ENCODE data around the gene FHAD1.
"Not testable (repeated sequence)": the region's sequence is repeated elsewhere in the genome, so short reads cannot be mapped to it uniquely, and the experiment has no call there.

FHAD1 gene

DNA sequence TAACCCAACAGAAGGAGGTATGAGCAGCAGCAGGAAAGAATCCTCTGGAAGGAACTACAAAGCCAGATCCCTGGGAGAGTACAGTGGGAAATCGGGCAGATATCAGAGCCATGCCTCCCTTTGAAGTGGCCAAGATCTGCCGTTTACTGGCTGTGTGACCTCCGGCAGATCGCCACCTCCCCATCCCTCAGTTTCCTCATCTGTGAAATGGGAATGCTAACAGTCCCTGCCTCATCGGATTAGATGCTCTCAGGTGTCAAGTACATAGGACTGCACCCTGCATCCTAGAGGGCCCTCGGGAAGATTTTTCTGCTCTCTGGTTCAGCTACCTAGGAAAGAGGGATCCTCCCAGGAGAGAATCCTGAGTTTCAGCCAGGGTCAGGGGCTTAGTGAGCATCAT is 102.1 kb downstream of the FHAD1 start:
- DNase-seq: no peak

DNA sequence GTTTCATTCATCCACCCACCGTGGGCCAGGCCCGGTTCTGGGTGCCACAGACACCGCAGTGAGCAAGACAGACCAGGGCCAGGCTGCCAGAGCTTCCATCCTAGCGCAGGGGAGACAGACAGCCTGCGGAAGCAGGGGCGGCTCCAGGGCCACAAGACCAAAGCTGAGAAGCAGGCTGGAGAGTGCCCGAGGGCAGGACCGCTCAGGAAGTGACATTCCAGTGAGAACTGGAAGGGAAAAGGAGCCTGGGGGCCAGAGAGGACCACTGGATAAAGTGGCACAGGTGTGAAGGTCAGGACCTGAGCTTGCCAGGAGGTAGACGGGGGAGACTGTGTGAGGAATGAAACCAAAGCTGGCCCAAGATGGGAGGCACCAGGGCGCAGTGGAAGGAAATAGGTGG is 103.1 kb downstream of the FHAD1 start:
- DNase-seq: no peak

DNA sequence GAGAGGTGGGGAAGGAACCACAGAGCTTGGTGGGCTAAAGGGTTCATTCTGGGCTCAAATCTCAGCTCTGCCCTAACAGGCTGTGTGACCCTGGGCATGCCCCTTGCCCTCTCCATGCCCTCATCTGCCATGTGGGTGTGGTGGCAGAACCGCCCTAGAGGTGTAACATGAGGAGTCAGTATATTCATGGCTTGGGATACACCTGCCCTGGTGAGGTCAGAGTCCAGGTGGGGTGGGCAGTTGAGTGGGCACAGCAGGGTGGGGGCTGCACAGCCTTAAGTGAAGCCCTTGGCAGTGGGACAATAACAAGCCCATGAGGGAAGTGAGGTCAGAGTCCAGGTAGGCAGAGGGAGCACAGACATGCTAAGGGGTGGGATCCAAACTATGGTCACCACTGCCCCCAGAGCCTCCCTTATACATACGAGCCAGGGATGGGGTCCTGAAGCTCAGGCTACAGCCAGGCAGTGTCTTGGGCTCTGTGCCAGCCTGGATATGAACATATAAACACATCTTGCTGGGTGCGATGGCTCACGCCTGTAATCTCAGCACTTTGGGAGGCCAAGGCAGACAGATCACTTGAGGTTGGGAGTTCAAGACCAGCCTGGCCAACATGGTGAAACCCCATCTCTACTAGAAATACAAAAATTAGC is 103.7 kb downstream of the FHAD1 start:
- no peak for DNase-seq

DNA sequence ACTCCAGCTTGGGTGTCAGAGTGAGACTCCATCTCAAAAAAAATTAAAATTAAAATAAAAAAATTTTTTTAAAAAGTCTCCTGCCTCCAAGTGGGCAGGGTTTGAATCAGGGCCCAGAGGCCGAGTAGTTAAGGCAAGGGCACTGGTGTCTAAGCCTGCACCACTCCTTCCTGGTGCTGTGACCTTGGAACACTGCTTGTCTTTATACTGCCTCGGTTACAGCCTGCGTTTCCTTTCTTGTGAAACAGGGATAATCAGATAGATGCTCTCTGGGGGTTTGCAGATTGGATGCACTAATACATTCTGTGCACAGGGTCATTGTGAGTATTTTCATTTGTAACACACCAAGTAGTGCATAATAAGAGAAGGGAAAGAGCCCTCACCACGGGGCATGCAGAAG is 104.3 kb downstream of the FHAD1 start:
- DNase-seq: no peak

DNA sequence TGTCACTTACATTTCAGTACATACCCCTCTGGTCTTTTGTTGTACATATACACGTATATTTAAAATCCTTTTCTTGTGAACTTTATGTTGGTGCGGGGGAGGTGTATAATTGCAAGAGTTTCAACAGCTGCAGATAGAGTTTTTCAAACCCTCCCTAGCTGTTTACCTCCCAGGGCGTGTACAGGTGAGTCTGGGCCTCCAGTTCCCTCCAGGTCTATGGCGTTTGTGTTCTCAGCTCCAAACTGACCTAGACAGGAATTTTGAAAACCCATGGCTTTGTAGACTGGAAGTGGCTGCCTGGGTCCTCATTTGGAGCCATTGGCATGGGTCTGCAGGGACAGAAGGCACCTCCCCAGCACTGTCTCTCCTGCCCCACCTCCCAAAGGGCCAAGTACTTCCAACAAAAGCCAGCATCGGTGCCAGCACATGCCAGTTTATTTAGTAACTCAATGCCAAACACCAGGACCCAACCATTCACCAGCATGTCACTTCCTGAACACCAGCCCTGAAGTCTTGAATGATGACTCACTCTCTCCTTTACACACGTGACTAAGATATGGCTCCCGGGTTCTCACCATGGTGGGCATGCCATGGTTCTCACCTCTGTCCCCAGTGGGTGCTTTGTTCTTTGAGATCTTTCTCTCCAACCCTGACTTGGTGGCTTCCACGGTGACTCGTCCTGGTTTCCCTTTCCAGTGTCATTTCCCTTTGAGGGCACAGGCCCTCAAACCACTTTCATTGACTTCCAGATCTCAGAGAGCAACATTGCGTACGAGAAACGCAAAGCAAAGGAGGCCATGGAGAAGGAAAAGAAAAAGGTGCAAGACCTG is 105.3 kb downstream of the FHAD1 start:
- DNase-seq: no peak

DNA sequence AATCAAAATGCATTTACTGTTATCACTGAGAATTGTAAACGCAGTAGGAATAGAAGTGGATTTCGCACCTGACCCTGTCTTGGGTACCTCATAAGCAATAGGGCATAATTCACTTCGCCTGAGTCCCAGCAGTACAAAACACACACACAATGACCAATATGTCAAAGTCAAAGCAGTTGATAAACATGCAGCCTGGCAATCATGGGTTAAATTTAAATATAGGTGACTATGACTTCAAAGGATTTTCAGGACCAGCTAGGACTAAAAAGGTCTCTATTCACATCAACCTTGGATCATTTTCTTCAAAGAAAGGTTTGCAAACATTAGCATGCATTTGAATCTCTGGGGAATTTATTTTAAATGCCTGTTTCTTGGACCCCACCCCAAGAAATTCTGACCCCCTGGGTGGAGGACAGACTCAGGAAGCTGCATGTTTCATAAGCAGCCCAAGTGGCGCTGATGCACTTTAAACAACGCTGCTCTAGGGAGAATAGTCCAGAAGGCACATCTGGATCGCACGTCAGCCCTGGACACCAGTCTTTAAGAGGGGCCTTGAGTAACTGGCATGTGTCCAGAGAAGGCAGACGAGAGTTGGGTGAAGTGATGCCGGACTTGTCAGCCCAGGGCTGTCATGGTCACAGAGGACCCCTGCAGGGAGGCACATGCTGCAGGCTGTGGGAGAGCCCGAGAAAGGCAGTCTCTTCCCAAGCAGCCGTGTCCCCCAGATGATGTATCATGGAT is 107.0 kb downstream of the FHAD1 start:
- DNase-seq: no peak

DNA sequence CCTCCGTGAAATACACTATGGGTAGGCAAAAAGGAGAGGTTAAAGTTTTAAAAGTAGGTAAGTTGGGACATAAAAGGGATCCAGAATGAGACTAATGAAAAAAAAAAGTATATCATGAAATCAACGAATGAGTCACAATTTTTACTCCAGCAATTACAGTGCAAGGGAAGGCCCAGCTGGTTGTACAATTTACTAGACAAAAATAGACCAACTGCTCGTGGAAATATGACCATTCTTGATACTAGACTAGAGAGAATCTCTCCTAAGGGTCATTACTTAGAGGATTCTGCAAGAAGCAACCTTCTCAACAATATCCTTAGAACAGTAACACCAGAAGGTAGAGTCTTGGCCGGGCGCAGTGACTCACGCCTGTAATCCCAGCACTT is 107.5 kb downstream of the FHAD1 start:
- DNase-seq: no peak

DNA sequence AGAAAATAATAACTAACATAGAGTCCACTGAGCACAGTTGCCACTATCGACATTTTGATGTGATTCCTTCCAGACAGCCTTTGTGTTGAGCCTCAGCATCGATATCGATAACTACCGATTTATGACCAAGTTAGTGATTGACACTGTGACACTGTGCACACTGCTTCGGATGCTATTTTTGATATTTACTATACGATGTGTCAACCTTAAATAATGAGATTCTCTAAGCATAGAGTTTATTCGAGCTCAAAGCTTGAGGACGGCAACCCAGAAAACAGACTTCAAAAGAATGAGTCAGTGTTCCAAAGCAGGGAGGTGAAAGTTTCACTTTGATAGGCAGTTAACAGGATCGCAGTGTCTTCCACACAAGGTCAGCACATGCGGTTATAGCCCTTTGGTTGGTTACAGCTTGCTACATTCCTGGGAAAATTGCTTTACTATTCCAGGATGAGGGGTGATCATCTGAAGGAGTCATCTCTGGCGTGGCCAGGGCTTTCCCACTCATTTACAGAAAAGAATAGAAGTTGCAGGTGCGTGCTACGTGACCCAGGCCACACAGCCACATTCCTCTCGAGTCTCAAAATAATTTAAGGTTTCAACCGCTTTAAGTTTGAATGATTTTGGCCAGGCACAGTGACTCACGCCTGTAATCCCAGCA is 109.1 kb downstream of the FHAD1 start:
- DNase-seq: no peak

DNA sequence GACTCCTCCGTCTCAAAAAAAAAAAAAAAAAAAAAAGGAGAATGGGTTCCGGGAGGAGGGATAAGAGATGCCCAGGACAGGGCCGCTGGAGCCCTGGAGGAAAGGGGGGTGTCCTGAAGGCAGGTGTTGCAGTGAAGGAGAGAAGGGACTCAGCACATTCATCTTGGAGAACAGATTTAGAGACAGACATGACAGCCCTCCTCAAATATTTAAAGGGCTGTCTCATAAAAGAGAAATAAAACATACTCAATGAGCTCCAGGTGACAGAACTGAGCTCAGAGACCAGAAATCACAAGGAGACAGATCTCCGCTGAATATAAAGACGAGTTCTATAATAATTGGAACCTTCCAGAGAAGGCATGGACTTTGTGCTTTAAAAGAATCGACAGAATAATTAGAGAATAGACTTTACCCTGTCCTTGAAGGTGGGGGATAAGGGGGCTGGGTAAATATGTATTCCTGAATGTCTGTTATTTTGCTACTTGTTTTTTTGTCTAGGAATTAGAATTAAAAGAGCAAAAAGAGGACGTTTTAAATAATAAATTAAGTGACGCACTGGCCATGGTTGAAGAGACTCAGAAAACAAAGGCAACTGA is 110.7 kb downstream of the FHAD1 start:
- no peak for DNase-seq

DNA sequence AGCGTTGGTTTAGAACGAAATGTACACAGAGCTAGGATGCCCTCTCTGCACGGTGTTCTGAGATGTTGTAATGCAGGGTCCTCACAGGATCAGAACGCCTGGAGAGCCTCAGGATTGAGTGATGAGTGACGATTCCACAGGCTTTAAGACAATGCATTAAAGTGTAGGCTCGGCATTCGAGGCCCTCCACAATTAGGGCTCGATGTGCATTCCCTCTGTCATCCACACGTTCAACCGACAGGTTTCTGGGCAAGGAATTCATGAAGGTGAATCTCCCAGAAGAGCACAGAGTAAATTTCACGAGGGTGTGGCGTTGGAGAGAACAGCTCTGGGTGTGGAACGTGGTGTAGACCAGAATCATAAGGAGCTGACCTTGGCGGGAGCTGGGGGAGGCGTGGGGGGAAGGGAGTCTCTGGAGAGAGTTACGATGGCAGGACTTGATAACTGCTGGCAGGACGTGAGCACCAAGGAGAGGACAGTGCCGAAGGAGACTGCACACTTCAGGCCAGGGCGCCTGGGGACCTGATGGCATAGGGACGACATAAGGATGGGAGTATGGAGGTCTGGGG is 111.6 kb downstream of the FHAD1 start:
- DNase-seq: no peak

DNA sequence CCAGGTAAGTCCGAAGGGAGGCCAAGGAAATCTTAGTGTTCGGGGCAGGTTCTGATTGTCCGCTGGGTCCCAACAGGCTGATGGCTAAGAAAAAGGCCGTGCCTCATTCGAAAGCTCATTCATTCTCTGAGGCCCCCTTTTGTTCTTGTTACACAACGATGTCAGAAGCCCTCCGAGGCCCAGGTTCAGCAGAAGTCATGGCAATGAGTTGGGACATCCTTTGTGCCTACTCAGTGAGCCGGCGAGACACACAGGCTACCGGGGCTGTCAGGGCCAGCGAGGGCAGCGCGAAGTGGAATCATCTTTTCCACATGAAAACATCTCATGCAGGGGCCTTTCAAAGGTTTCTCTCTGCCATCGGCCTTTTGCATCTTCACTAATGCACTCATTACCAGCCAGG is 113.7 kb downstream of the FHAD1 start:
- DNase-seq: no peak

DNA sequence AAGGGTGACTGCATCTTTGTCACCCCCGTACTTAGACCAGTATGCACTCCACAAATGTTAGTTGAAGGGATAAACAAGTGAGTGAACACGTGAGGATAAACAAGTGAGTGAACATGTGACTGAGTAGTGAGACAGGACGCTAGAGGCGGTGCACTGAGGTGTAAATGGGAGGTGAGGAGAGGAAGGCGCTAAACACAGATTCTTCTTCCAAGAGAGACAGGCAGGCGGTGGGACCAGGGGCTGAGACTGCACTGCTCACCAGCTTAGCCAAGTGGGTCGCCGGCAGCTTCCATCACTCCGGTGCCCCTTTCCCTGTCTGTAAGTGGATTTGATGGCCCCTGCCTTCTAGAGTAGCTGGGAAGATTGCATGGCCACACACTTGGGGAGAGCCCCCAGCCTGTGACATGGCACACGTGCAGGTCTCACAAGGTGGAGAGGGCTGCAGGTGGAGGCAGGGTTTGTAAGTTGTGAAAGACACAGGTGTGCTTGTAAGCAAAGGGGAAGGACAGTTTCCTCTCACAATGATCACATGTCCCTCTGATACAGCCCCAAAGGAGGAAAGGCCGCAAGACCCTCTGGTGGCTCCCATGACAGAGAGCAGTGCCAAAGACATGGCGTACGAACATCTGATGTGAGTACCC is 115.2 kb downstream of the FHAD1 start:
- DNase-seq: no peak

DNA sequence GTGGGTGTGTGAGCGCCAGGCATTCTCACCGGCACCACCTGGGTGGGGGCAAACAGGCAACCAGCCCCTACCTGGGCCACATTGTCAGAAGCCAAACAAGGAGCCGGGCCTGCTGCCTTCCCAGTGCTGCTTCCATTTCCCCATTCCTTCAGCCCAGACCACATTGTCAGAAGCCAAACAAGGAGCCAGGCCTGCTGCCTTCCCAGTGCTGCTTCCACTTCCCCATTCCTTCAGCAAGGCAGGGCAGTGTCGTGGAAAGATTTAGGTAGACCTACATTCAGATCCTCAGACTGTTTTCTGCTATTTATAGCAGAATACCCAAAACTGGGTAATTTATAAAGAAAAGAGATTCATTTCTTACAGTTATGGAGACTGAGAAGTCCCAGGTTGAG is 115.7 kb downstream of the FHAD1 start:
- DNase-seq: no peak

DNA sequence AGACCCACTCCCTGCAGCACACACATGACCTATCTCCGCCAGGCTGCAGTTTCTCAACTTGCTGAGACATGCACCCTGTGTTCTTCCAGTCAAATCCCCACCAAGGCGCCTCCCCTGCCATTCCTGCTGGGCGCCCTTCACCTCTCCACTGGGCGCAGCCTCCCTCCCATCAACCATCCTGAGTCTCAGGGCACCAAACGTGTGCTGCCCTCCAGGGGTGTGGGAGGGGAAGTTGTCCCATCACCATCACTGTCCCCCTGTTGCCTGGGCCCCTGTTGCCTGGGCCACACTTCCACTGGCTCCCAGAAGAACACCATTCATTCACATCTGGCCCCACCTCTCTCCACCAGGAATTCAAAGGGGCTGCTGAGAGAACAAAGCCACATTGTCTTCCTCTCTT is 117.7 kb downstream of the FHAD1 start:
- no peak for DNase-seq

DNA sequence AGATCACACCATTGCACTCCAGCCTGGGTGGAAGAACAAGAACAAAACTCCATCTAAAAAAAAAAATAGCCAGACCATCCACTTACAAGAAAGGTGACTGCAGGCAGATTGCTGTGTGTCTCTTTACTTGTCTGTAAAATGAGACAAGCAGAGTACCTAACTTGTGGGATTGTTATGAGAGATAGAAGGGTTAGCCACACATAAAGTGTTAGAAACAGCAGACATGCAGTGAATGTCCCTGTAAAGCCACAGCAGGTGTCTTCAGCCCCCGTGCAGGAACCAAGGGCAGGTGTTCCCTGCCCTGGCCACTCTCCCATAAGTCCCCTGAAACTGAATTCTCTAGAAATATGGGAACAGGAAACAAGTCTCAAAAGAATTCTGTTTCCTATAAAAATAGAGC is 121.9 kb downstream of the FHAD1 start:
- DNase-seq: no peak

DNA sequence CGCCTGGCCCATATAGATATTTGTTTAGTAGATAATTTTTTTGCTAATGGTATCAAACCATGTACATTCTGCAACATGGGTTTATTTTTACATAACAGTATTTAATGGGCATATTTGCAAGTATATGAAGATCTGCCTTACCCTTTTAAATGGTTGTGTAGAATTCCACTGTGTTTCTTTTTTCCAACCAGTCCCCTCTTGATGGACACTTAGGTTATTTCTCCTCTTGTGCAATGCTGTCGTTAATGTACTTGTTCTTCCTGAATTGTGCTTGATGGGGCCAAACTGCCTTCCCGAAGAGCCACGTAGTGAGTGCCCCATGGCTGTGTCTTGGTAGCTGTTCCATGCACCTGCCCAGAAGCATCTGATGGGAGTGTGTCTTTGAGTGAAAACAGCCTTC is 123.2 kb downstream of the FHAD1 start:
- no peak for DNase-seq

DNA sequence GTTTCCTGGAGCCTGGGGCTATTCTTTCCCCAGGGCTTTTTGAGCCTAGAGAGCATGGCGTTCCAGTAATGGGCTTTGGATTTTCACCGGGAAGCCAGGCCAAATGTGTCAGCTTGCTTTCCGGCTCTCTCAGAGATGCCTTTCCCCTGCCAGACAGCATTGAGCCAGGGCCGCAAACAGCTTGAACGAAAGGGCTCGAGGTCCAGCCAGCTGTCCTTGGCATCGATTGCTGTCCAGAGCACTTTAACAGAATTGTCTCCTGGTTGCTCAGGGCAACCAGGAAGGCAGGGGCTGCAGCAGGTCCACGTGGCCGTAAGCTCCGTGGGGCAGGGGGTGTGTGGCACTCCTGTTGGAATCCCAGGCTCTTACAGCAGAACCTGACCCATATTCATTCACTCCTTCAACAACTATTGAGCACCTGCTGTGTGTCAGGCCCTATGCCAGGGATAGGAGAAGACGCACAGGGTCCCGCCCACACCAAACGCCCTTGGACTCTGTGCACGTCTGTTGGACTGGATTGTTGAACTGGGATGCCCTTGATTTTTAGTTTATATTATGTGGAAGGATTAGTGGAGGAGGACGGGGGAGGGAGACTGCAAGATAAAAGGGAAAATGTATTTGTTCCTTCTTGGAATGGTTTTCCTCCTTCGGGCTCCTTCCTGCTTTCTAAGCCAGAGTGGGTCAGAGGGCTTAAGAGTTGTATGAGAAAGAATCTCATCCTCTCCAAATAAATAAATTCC is 123.9 kb downstream of the FHAD1 start:
- no peak for DNase-seq

DNA sequence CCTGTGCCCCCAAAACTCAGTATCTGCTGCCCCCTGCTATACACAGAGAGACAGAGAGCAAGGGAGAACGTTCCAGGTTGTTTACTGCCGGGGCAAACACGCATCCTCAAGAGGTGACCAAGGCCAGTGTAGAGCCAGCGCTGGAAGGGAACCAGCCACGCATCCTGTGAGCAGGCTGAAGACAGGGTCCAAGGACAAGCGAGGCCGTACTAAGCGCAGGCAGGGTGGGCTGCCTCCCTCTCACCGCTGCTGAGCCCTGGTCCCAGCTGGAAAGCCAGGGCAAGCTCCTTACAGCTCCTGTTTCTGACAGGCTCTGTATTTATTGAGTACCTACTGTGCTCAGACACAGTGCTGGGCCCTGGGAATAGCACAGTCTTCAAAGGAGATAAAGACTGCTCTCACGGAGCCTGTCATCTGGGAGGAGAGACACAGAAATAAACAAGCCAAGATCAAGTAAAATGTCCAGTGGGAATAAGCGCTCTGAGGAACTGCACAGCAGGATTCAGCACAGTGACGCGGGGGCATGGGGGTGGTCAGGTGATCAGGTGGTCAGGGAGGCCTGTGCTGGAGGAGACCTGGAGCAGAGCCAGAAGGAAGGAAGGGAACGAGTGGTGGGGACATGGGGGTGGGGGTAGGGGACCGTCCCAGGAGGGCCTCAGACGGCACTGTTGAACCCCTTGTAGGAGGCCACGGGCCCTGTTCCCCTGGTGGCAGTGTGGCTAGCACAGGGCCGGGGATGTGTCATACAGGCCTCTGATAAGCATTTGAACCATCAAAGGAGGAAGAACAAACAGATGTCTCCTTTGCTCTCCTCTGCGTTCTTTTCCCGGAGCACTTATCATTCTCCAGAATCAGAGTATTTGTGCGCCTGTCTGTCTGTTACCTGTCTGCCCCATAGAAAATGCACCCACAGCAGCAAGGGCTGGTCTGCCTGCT is 124.9 kb downstream of the FHAD1 start:
- DNase-seq: no peak

DNA sequence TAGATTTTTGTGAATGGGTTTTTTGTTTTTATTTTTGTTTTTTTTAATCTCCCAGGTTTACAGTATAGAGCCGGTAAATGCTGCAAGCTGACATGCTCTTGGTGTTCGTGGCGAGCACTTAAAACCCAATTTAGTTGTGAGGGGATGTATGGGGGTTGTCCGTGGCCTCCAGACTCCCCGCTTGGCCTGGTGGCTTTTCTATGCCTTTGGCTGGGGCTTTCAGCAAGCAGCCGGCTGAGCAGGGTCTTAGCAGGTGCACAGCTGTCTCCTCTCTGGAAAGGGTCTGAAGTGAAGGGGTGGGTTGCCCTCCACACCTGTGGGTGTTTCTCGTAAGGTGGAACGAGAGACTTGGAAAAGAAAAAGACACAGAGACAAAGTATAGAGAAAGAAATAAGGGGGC is 131.7 kb downstream of the FHAD1 start:
- DNase-seq: no peak

DNA sequence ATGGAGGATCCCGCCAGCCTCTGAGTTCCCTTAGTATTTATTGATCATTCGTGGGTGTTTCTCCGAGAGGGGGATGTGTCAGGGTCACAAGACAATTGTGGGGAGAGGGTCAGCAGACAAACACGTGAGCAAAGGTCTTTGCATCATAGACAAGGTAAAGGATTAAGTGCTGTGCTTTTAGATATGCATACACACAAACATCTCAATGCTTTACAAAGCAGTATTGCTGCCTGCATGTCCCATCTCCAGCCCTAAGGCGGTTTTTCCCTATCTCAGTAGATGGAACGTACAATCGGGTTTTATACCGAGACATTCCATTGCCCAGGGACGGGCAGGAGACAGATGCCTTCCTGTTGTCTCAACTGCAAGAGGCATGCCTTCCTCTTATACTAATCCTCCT is 132.1 kb downstream of the FHAD1 start:
- DNase-seq: not testable (repeated sequence)
